C4-2B (cell line): Measurements from ENCODE around the gene SEMA4D.

Source experiments
- CTCF ChIP-seq: fragments of 450-650 bp; conservative IDR thresholded peaks from 2 replicates; pipeline ENCODE4 v1.5.1; 2017; ENCODE audit warnings: mild to moderate bottlenecking
- ZFX ChIP-seq: fragments of 450-650 bp; IDR thresholded peaks from 2 replicates; pipeline ENCODE4 v1.6.1; 2017

GRCh38 chr9:89482901-89483361 is 15.0 kb downstream of the SEMA4D start:
- no peak for TF ChIP-seq CTCF
- TF ChIP-seq ZFX, result no peak
